LNCaP clone FGC (cell line): ENCODE results near the gene GNB1.
"Not testable (repeated sequence)": the region's sequence is repeated elsewhere in the genome, so short reads cannot be mapped to it uniquely, and the experiment has no call there.

Source experiments
- DNase-seq: peaks from one replicate; pipeline ENCODE4 v3.0.0-alpha.2; 2011; ENCODE audit warnings: low read depth
- H3K4me3 ChIP-seq: 2 replicates; pipeline ENCODE4 v1.5.1; 2011; ENCODE audit warnings: mild to moderate bottlenecking, low read depth, low read length, control low read depth
- TF ChIP-seq, protein P1 (sequence below): IDR thresholded peaks from 2 replicates; pipeline ENCODE4 v1.5.1; 2012; ENCODE audit warnings: mild to moderate bottlenecking; ENCODE audit not compliant: control insufficient read depth, insufficient read depth; ENCODE audit errors: extremely low read depth

GNB1 gene

DNA sequence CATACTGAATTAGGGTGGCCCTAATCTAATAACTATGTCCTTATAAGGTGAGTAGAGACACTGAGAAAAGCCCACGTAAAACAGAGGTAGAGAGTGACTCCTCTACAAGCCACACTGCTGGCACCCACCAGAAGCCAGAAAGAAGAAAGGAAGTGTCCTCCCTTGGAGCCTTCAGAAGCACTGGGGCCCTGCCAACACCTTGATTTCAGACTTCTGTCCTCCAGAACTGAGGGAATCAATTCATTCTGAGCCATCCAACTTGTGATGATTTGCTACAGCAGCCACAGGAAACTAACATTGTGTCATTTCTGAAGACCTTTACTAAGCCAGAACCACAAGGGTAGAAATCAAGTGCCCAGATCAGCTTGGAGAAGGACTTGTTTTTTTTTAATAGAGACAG, 15.0 kb downstream of the GNB1 start:
- TF ChIP-seq, protein P1, sequence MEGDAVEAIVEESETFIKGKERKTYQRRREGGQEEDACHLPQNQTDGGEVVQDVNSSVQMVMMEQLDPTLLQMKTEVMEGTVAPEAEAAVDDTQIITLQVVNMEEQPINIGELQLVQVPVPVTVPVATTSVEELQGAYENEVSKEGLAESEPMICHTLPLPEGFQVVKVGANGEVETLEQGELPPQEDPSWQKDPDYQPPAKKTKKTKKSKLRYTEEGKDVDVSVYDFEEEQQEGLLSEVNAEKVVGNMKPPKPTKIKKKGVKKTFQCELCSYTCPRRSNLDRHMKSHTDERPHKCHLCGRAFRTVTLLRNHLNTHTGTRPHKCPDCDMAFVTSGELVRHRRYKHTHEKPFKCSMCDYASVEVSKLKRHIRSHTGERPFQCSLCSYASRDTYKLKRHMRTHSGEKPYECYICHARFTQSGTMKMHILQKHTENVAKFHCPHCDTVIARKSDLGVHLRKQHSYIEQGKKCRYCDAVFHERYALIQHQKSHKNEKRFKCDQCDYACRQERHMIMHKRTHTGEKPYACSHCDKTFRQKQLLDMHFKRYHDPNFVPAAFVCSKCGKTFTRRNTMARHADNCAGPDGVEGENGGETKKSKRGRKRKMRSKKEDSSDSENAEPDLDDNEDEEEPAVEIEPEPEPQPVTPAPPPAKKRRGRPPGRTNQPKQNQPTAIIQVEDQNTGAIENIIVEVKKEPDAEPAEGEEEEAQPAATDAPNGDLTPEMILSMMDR, result no peak
- DNase-seq, result no peak
- no peak overlapping the region for H3K4me3 ChIP-seq

DNA sequence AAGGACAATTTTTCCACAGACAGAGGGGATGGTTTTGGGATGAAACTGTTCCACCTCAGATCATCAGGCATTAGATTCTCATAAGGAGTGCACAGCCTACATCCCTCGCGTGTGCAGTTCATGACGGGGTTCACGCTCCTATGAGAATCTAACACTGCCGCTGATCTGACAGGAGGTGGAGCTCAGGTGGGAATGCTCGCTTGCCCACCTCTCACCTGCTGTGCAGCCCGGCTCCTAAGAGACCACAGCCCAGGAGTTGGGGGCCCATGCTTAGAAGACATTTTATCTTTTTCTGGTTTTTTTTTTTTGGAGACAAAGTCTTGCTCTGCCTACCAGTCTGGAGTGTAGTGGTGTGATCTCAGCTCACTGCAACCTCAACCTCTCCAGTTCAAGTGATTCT, 16.0 kb downstream of the GNB1 start:
- H3K4me3 ChIP-seq, result no peak overlapping the region

DNA sequence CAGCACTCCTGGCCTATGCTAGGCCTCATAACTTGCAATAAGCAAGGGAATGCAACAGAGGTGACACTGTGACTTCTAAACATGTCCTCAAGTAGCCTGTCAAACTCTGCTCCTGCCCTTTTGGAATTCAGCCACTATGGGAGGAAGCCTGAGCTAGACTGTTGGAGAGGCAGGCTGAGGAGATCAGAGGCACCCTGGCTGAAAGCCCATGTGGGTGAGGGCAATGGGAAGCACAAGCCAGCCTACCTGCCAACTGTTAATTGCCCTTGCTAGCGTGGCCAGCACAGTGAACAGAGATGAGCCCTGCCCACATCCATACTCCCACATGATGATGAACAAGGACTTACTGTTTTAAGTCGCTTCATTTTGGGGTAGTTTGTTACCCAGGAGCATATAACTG, 17.7 kb downstream of the GNB1 start:
- DNase-seq, result peak; percentile 91
- TF ChIP-seq, protein P1, result no peak
- no peak overlapping the region for H3K4me3 ChIP-seq

More for the DNA sequence above, 16.0 kb downstream of the GNB1 start:
- TF ChIP-seq, protein P1, result no peak
- no peak for DNase-seq

DNA sequence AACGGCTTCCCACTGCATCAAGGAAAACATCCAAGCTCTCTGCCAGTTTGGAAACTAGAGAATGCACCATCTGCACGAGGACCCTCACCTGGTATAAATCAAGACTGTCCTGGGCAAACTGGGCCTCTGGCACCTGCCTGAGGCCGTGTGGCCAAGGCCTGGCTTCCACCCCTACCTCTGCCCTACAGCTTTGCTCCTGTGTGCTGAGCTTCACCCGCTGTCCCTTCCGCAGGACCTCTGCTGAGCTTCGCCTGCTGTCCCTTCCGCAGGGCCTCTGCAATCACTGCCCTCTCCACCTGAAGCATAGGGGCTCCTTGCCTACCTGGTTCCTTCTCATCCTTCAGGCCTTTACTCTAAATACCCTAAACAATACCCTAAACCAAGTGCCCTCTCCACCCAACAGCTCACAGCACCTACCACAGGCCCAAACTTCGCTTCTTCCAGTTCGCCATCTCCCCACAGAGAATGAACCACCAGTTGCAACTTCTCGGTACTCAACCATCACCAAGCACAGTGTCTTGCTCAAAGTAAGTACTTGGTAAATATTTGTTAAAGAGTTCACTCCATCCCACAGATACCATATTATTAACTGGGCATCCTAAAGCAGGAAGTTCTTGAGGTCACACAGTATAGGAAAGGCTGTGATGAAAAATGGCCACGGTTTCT, 18.4 kb downstream of the GNB1 start:
- no peak for DNase-seq

DNA sequence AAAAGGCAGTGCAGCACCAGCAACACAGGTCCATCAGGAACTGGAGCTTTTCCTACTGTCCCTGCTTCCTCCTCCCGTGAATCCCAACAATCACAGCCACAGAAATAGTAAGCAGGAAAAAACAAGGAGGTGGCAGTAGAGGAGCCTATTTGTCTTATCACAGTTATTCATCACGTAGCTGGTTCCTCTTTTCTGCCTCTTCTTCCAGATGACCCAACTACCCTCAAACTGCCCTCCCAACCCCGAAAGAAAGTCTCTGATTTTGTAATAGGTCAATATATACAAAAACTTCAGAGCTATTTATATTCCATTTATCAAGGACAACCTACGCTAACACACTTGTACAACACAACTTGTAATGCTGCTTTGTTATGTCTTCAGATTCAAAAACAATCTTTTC, 21.4 kb downstream of the GNB1 start:
- TF ChIP-seq, protein P1, result no peak
- no peak for DNase-seq
- no peak overlapping the region for H3K4me3 ChIP-seq

More for the DNA sequence above, 18.4 kb downstream of the GNB1 start:
- TF ChIP-seq, protein P1, result no peak
- H3K4me3 ChIP-seq, result no peak overlapping the region

DNA sequence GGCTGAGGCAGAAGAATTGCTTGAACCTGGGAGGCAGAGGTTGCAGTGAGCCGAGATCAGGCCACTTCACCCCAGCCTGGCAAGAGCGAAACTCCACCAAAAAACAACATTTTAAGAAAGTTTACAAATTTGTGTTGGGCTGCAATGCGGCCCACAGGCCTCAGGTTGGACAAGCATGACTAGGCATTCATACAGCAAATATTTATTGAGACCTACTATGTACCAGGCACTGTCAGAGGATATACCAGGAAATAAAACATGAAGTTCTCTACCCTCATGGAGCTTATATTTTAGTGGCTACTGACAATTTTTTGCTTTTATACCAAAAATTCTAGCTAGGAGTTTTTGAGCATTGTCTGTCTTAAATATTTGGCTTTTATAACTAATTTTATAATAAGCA, 23.7 kb downstream of the GNB1 start:
- H3K4me3 ChIP-seq, result no peak overlapping the region
- TF ChIP-seq, protein P1, result no peak
- DNase-seq, result no peak

DNA sequence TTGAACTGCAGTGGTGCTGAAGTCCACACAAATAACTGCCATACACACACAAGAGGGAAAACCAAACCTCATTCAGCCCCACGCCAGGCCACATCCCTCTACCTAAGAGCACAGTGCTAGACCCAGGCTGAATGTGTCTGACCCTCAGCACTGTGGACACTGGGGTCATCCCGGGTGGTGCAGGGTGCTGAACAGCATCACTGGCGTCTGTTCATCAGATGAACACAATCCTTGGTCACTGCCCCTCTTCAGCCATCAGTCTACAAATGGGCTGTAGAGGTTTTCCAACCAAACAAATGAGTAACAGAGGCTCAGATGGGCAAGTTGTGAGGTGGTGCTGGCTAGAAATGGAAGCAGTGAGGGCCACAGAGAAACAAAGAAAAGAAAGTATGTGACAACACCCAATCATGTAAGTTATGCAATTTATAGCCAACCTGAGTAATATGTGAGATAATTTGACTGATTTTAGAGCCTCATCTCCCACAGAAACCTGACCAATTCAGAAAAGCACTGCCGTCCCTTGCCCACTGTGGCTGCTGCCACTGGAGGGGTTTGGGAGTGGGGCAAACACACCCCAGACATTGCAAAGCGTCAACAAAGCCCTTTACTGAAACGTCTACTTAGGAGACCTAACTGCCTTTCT, 27.9 kb downstream of the GNB1 start:
- no peak for DNase-seq
- no peak overlapping the region for H3K4me3 ChIP-seq
- TF ChIP-seq, protein P1, result no peak

DNA sequence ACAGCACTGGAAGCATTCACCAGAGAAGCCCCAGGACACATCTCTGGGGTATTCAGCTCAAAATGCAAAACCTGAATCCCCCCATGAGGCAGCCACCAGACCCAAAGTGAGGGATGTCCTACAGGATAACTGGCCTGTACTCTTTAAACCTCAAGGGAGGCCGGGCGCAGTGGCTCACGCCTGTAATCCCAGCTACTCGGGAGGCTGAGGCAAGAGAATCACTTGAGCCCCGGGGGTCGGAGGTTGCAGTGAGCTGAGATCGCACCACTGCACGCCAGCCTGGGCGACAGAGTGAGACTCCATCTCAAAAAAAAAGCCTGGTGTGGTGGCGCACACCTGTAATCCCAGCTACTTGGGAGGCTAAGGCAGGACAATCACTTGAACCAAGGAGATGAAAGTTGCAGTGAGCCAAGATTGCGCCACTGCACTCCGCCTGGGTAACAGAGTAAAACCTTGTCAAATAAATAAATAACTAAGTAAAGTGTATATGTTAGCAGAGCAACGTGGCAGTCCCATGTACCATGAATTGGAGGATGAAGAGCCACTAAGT, 29.1 kb downstream of the GNB1 start:
- H3K4me3 ChIP-seq, DNase-seq: not testable (repeated sequence)
